HepG2 (cell line): ENCODE data around the gene SMARCA2. TPM values are rescaled to one million over a fixed set of nuclear protein-coding genes. Genes with fewer than 3 reads are reported as not detected.

Experiments
- ATAC-seq: fragments of 200-7000 bp; cut with Tn5 transposase; 3 replicates; pipeline ENCODE4 v1.9.1; 2020; ENCODE audit warnings: mild to moderate bottlenecking, moderate library complexity
- BruUV-seq: library from RNA; stranded (reverse); fragments of 400-500 nt; replicated peaks from 2 replicates; lab custom pipeline; 2021; lab: Mats Ljungman, UMichigan
- CTCF ChIA-PET: fragments of 300-600 bp; formaldehyde crosslinking; extraction: SDS; loops from one replicate; lab custom pipeline; 2021; ENCODE audit warnings: low total read pairs, inconsistent platforms, low intra/inter-chr PET ratio; lab: Yijun Ruan, JAX
- POLR2A ChIA-PET: fragments of 350-600 bp; sonication (Branson Sonifier 250); formaldehyde crosslinking; loops from one replicate; lab custom pipeline; 2020; ENCODE audit warnings: antibody characterized with exemption, inconsistent platforms; lab: Yijun Ruan, JAX
- DNase-seq: peaks from one replicate; pipeline ENCODE4 v3.0.0-alpha.2; 2015; ENCODE audit warnings: low spot score
- FAIRE-seq: peaks from 3 replicates; lab custom pipeline; 2011; peaks lifted over from hg19 to GRCh38; lab: Jason Lieb, UNC
- H2AFZ ChIP-seq: one replicate; pipeline ENCODE4 v1.6.1; 2011; ENCODE audit warnings: low read length, inconsistent platforms
- H3K27ac ChIP-seq: fragments of 300-600 bp; 3 replicates; pipeline ENCODE4 v1.8.0; 2011; ENCODE audit warnings: mixed run types, mild to moderate bottlenecking, mixed read lengths, low read length, inconsistent platforms; ENCODE audit not compliant: insufficient read depth; ENCODE audit errors: extremely low read length
- H3K27me3 ChIP-seq, 2 experiments: fragments of 200-600 bp in 1 of 2; 2 replicates in 1 of 2; 3 replicates in 1 of 2; pipeline versions ENCODE4 v1.6.0 to v1.8.0; 2011; ENCODE audit warnings: low read length in 2 of 2, mild to moderate bottlenecking in 2 of 2, moderate library complexity in 2 of 2, inconsistent platforms in 1 of 2; ENCODE audit not compliant: insufficient read depth in 2 of 2, control insufficient read depth in 1 of 2
- H3K36me3 ChIP-seq, 2 experiments: fragments of 200-600 bp in 1 of 2; replicated peaks in 1 of 2; 2 replicates in 1 of 2; 3 replicates in 1 of 2; pipeline versions ENCODE4 v1.5.1 to v1.8.0; 2011; ENCODE audit warnings: low read length in 2 of 2, inconsistent platforms in 1 of 2; ENCODE audit not compliant: insufficient read depth in 2 of 2, control insufficient read depth in 1 of 2
- H3K4me1 ChIP-seq: 2 replicates; pipeline ENCODE4 v1.5.1; 2012; ENCODE audit warnings: low read length, inconsistent platforms; ENCODE audit not compliant: insufficient read depth
- H3K4me2 ChIP-seq: 2 replicates; pipeline ENCODE4 v1.6.0; 2011; ENCODE audit warnings: low read depth, low read length, inconsistent platforms
- H3K4me3 ChIP-seq, 3 experiments: fragments of 200-600 bp in 1 of 3; sonication (generic), shearing (Covaris generic) in 1 of 3; replicated peaks in 1 of 3; 2 replicates each; pipeline ENCODE4 v1.5.1; 2011 to 2016; ENCODE audit warnings: low read length in 3 of 3, inconsistent platforms in 2 of 3, low read depth in 2 of 3, mild to moderate bottlenecking in 2 of 3, control low read depth in 1 of 3, mixed read lengths in 1 of 3; ENCODE audit not compliant: insufficient read depth in 1 of 3
- H3K79me2 ChIP-seq: one replicate; pipeline ENCODE4 v1.6.1; 2011; ENCODE audit warnings: low read length, inconsistent platforms; ENCODE audit not compliant: insufficient read depth
- H3K9ac ChIP-seq: 2 replicates; pipeline ENCODE4 v1.6.0; 2011; ENCODE audit warnings: mild to moderate bottlenecking, low read depth, low read length, inconsistent platforms; ENCODE audit not compliant: insufficient read depth
- H3K9me3 ChIP-seq: 2 replicates; pipeline ENCODE4 v1.5.1; 2012; ENCODE audit warnings: mild to moderate bottlenecking, low read length
- H4K20me1 ChIP-seq: 2 replicates; pipeline ENCODE4 v1.6.0; 2011; ENCODE audit warnings: inconsistent platforms, mild to moderate bottlenecking, low read length, moderate library complexity; ENCODE audit not compliant: insufficient read depth
- ASH2L ChIP-seq: fragments of 300-600, 200-600 bp; sonication (generic); IDR thresholded peaks from 2 replicates; pipeline ENCODE4 v1.7.0; 2017; ENCODE audit warnings: low read depth, mild to moderate bottlenecking, moderate library complexity, mixed read lengths, low read length; ENCODE audit not compliant: insufficient read length
- POLR2A ChIP-seq, 2 experiments: IDR thresholded peaks; 2 replicates each; pipeline ENCODE4 v1.6.1; 2011; ENCODE audit warnings: low read depth in 2 of 2, low read length in 2 of 2, mild to moderate bottlenecking in 1 of 2, moderate library complexity in 1 of 2; ENCODE audit not compliant: insufficient read depth in 1 of 2
- RBFOX2 ChIP-seq: fragments of 200-400 bp; formaldehyde crosslinking; IDR thresholded peaks from 2 replicates; pipeline ENCODE4 v1.6.1; 2017; ENCODE audit warnings: low read depth, mild to moderate bottlenecking, low read length
- RFXAP ChIP-seq: sonication (generic); formaldehyde crosslinking; IDR thresholded peaks from 2 replicates; pipeline ENCODE4 v1.4.0; 2020; ENCODE audit warnings: missing genetic modification reagents, borderline replicate concordance
- SMAD9 ChIP-seq: sonication (generic); formaldehyde crosslinking; IDR thresholded peaks from 2 replicates; pipeline ENCODE4 v1.5.1; 2020; ENCODE audit warnings: mild to moderate bottlenecking, missing genetic modification reagents
- TBX3 ChIP-seq: fragments of 450-650 bp; IDR thresholded peaks from 2 replicates; pipeline ENCODE4 v1.6.1; 2017; ENCODE audit warnings: antibody characterized with exemption, mild to moderate bottlenecking, inconsistent platforms, borderline replicate concordance
- ZBTB2 ChIP-seq: sonication (generic); formaldehyde crosslinking; IDR thresholded peaks from 2 replicates; pipeline ENCODE4 v1.8.0; 2022; ENCODE audit warnings: low read depth, missing genetic modification reagents
- ZBTB37 ChIP-seq: sonication (generic); formaldehyde crosslinking; IDR thresholded peaks from 2 replicates; pipeline ENCODE4 v1.4.0; 2020; ENCODE audit warnings: mild to moderate bottlenecking, missing genetic modification reagents
- ZNF12 ChIP-seq: sonication (generic); formaldehyde crosslinking; IDR thresholded peaks from 2 replicates; pipeline ENCODE4 v1.5.0; 2020; ENCODE audit warnings: missing genetic modification reagents
- ZNF142 ChIP-seq: sonication (generic); formaldehyde crosslinking; IDR thresholded peaks from 2 replicates; pipeline ENCODE4 v1.4.0; 2020; ENCODE audit warnings: missing genetic modification reagents
- ZNF44 ChIP-seq: sonication (generic); formaldehyde crosslinking; IDR thresholded peaks from 2 replicates; pipeline ENCODE4 v1.5.1; 2020; ENCODE audit warnings: mild to moderate bottlenecking, missing genetic modification reagents
- ZNF580 ChIP-seq: IDR thresholded peaks from 2 replicates; pipeline ENCODE4 v1.6.1; 2016; ENCODE audit warnings: low read depth, borderline replicate concordance
- ZNF605 ChIP-seq: sonication (generic); formaldehyde crosslinking; IDR thresholded peaks from 2 replicates; pipeline ENCODE4 v1.8.0; 2022; ENCODE audit warnings: mild to moderate bottlenecking, missing genetic modification reagents
- ZNF850 ChIP-seq: sonication (generic); formaldehyde crosslinking; conservative IDR thresholded peaks from 2 replicates; pipeline ENCODE4 v1.9.0; 2021; ENCODE audit warnings: mild to moderate bottlenecking, missing genetic modification reagents
- WGBS: methylation state at CpG from one replicate; pipeline ENCODE4 v1.1.6; 2017; ENCODE audit warnings: low lambda C conversion rate; 5-methylcytosine and 5-hydroxymethylcytosine counted together
- in situ Hi-C: cut with HindIII; loops from 2 replicates; pipeline ENCODE4 v1.10.0; 2017; ENCODE audit warnings: low pct_unique_long_range_greater_than_20kb; ENCODE audit not compliant: extremely low pct_ligation_motif_present
- intact Hi-C: fragments of 100-400 bp; cut with micrococcal nuclease; formaldehyde crosslinking; loops from one replicate; pipeline ENCODE4 v1.10.0; 2022; ENCODE audit not compliant: unreplicated experiment
- polyA plus RNA-seq, 8 experiments: library from polyadenylated mRNA; depleted of rRNA in 3 of 8; stranded (reverse) in 7 of 8; unstranded in 1 of 8; fragments of >200 nt; fragmentation: Illumina TruSeq in 4 of 8; extraction: Trizol in 4 of 8; gene quantifications; 2 replicates each; pipeline versions ENCODE4 v1.2.1 to v1.2.3, GENCODE V29; 2011 to 2016; ENCODE audit warnings: low read depth in 4 of 8, missing spikeins in 1 of 8, mixed read lengths in 1 of 8; ENCODE audit not compliant: insufficient read depth in 1 of 8
- total RNA-seq, 5 experiments: library from RNA; depleted of rRNA; stranded (reverse); fragments of >200 nt; fragmentation: Illumina TruSeq; extraction: Trizol; gene quantifications; 2 replicates each; pipeline ENCODE4 v1.2.3, GENCODE V29; 2016; ENCODE audit warnings: low read depth in 1 of 5

Gene SMARCA2
- total and polyA plus RNA-seq, 2 of the 13 experiments (the other 11 are each of a cell fraction or from before 2014, with no cell fraction given), result 22.5 to 23.7 TPM

GRCh38 chr9:2228641-2229040 is 213.5 kb downstream of the SMARCA2 start (continued):
- TF ChIP-seq ZNF142 (CRISPR knock-in tag), result no peak
- no peak for TF ChIP-seq ASH2L
- no peak for TF ChIP-seq ZBTB2 (CRISPR knock-in tag)

GRCh38 chr9:2229109-2229721 is 214.1 kb downstream of the SMARCA2 start:
- H4K20me1 ChIP-seq, result no peaks in the 10 kb centered on the region
- DNase-seq (no peak), FAIRE-seq (no peak), ATAC-seq (no peak)
- H3K27ac ChIP-seq, result no peak overlapping the region
- H3K27me3 ChIP-seq, result peaks cover 0 to 4% of the 10 kb centered on the region in 2 experiments; a peak in 1 of 5 replicates
- peaks cover 15% of the 10 kb centered on the region for H3K4me1 ChIP-seq
- ChIA-PET POLR2A (no interaction called here), CTCF (no interaction called here)
- no peak for TF ChIP-seq ZNF580
- TF ChIP-seq RBFOX2, result no peak
- TF ChIP-seq TBX3, result no peak
- TF ChIP-seq ZNF605 (CRISPR knock-in tag), result no peak
- TF ChIP-seq RFXAP (CRISPR knock-in tag), result no peak
- TF ChIP-seq SMAD9 (CRISPR knock-in tag), result no peak
- TF ChIP-seq POLR2A (IDR thresholded peaks at IDR 0.05; ENCODE audit: insufficient read depth in 1 of 2, low read depth in 2 of 2, low read length in 2 of 2), result no peak
- no peak for TF ChIP-seq ZBTB37 (CRISPR knock-in tag)
- TF ChIP-seq ZNF12, result no peak
- no peak for TF ChIP-seq ZNF850 (CRISPR knock-in tag)
- TF ChIP-seq ZNF44, result no peak
- intact Hi-C loops, result no loop called here
- H3K36me3 ChIP-seq, result no peaks in the 10 kb centered on the region
- H3K4me3 ChIP-seq, result no peak overlapping the region
- H3K9ac ChIP-seq, result no peak overlapping the region
- WGBS, result 90% methylated on average over 3 of the region's 3 CpGs
- no TSS peak for BruUV-seq
- H3K9me3 ChIP-seq, result no peaks in the 10 kb centered on the region
- H3K79me2 ChIP-seq, result no peaks in the 10 kb centered on the region
- H2AFZ ChIP-seq, result no peak overlapping the region
- no peak overlapping the region for H3K4me2 ChIP-seq
- in situ Hi-C loops, result no loop called here
